GM21528 (cell line): Measurements from ENCODE around the gene RLBP1.

Experiments
- ATAC-seq: cut with Tn5 transposase; IDR thresholded peaks from one replicate; pipeline ENCODE4 v1.9.1; 2021; ENCODE audit warnings: mild to moderate bottlenecking, moderate library complexity; ENCODE audit not compliant: unreplicated experiment, low FRiP score

The RLBP1 gene

DNA sequence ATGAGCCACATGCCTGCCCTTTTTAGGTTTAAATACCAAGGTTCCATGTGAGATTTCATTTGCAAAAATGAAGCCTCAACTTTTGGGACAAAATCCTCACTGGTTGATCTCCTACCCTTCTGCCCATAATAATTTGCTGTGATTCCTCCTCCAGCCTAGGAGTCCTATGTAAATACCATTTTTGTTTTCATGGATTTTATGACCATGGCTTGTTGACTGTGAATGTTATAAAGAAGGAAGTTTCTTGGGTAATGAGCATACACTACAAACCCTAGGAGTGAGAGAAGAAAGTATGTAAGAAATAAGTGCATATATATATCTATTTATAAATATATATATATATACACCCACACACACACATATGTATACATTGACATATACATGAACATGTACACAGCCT lies 13.1 kb downstream of the RLBP1 start:
- no peak for ATAC-seq

GRCh38 chr15:89206908-89207331 lies 14.5 kb downstream of the RLBP1 start:
- ATAC-seq: peak; percentile 76

DNA sequence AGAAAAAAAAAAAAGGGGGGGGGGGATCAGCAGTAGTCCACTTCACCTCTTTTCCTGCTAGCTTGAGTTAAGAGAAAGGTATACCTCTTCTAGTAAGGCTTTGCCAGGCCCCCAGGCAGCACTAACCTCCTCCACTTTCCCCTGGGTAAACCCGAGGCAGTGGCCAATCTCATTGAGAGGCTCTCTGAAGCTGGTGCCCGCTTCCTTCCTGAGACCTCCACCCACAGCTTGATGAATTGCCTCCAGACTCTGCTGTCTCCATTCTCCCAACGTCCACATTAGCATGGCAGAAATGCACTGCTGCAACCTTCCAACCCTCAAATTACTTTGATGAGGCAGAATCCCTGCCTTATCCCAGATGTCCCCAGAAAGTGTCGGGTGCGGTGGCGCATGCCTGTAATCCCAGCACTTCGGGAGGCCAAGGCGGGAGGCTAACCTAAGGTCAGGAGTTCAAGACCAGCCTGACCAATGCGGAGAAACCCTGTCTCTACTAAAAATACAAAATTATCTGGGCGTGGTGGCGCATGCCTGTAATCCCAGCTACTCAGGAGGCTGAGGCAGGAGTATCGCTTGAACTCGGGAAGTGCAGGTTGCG lies 15.3 kb downstream of the RLBP1 start:
- no peak for ATAC-seq

DNA sequence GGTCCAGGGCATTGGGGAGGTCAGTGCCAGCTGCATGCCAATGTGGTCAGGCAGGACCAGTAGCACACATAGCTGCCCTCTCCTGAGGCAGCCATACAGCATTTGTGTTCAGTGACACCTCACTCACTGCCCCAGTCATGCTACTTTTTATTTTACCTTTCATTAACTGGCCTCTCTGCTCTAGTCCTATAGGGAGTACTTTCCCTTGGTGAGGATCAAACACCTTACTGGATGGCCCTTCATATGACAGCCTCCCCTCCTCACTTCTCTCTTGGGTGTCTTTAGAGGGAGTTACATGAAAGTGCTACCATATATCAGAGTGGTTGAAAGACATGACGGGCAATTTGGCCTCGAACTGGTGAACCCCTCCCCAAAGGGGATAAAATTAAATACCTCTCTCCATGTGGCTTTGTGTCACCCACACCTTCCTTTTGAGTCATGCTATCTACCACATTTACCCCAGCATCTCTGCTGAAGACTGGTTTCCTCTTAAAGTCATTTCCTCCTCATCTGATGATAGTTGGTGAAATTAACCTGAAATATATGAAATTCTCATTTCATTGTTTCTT lies 17.6 kb downstream of the RLBP1 start:
- ATAC-seq: no peak

- no peak for ATAC-seq
These were observed 19.8 kb downstream of the RLBP1 start for GRCh38 chr15:89201465-89202005.

DNA sequence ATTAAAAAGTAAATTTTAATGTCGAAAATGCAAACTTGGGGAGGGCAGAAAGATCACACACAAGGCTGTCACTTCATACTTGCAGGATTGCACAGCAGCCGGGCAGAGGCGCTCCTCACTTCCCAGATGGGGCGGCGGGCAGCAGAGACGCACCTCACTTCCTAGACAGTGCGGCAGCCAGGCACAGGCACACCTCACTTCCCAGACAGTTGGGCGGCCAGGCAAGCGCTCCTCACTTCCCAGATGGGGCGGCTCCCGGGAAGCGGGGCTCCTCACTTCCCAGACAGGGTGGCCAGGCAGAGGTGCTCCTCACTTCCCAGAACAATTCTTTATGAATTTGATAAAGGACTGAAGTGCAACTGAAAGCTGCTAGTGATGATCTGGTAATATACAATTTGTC lies 21.2 kb downstream of the RLBP1 start:
- ATAC-seq: no peak

GRCh38 chr15:89199746-89200145 lies 21.6 kb downstream of the RLBP1 start:
- no peak for ATAC-seq

DNA sequence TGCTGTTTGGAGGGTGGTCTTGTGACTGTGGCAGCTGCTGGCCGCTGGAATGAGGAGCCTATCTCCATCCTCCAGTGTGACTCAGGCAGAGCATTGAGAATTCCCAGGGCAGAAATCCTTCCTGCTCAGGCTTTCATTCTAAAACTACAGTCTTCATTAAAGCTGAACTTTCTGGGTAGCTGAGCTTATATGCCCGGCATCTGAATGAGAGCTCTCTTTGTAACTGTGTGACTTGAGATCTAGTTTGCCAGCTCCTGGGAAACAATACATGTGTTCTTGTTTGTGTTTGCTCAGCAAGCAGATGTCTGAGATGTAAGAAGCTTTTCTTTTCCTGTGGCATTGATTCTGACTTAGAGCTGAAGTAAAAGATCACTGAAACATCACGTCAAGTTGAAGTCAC lies 22.4 kb downstream of the RLBP1 start:
- ATAC-seq: no peak

DNA sequence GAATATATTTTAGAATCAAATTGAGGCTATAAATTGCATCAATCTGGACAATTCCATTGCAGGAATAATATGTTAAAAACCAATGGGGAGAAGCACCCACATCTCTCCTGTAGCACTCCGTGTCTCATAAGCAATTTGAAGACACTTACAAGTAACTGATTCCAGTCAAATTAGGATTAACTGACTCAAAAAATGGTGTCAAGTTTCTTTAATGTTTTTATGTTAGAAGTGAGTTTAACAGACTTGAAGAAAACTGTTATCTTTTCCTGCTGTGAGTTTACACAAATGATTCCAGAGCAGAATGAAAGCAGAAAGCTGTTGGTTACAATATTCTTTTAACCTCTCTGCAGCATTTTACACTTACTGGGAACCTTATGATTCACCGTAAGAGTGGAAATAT lies 23.2 kb downstream of the RLBP1 start:
- ATAC-seq: no peak

DNA sequence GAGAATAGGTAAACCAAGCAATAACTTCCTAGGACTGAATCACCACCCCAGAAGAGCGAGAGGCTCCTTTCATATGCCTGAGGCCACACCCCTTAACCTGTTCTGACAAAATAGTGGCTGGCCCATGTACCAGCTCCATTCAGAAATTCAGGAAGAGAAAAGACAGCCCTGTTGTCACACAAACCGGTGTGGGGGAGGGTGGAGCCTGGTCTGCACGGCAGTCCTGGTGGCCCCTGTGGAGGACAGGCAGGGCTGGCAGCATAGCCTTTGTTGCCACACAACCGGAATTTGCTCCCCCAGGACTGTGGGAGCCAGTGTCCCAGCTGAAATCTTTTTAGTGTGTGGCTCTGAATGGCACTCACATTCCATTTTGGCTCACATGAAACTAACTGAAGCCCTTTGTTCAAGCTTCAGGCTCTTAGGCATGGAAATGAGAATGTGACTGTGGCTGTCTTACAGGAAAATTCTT lies 23.8 kb downstream of the RLBP1 start:
- no peak for ATAC-seq

DNA sequence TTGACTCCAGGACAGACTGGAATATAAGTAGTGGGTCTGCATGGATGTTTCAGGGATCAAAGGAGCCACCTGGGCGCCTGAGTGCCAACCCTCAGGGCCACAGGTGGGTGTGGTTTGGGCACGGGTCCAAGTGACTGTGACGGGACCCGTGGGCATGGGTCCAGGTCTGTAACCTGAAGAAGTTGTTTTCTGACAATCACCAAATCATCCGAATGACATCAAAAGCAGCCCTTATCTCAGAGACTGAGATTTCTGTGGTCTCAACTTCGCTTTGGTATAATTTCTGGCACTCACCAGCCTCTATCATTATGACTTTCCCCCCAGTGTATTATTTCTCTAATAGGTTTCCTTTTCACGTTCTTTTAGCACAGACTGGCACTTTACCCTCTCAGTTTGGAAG lies 24.4 kb downstream of the RLBP1 start:
- no peak for ATAC-seq

GRCh38 chr15:89196241-89196640 lies 25.1 kb downstream of the RLBP1 start:
- no peak for ATAC-seq

GRCh38 chr15:89195836-89196235 lies 25.5 kb downstream of the RLBP1 start:
- ATAC-seq: no peak

DNA sequence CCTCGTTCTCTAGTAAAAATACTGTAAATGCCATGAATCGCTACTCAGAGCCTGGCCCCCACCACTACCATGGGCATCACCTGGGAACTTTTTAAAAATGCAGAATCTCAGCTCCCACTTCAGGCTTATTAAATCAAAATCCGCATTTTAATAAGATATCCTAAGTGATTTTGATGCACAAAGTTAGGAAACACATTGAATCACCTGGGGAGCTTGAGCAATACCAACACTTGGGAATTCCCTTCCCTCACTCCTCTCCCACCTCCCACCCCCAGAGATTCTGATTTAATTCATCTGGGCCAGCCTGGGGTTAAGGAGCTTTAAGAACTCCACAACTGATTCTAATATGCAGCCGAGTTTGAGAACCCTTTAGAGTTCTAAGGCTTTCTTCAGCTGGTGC lies 26.8 kb downstream of the RLBP1 start:
- no peak for ATAC-seq

- ATAC-seq: no peak
These were observed 28.6 kb downstream of the RLBP1 start for GRCh38 chr15:89192766-89193165.

GRCh38 chr15:89192136-89192535 lies 29.2 kb downstream of the RLBP1 start:
- no peak for ATAC-seq

DNA sequence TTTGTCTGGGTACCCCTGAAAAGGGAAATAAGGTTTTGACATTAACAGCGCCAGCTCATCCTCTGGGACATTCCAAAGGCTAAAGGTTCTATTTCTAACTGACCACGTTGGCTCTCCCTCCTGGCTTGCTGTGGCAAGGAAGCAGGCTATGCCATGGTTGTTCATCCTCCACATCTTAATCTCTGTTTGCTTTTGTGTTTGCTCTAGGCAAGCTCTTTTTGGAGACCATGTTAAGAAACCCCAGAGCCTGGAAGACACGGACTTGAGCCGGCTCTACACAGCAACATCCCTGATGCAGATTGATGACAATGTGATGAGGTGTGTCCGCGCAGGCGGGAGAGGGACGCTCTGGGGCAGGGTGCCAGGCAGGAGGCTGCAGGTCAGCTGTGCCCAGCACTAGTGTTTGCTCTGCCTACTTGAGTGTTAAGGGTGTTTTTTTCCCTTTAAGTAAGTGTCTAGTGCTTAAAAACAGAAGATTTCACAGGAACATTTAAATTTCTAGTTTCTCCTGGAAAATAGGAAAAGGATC lies 33.3 kb downstream of the RLBP1 start:
- ATAC-seq: no peak

DNA sequence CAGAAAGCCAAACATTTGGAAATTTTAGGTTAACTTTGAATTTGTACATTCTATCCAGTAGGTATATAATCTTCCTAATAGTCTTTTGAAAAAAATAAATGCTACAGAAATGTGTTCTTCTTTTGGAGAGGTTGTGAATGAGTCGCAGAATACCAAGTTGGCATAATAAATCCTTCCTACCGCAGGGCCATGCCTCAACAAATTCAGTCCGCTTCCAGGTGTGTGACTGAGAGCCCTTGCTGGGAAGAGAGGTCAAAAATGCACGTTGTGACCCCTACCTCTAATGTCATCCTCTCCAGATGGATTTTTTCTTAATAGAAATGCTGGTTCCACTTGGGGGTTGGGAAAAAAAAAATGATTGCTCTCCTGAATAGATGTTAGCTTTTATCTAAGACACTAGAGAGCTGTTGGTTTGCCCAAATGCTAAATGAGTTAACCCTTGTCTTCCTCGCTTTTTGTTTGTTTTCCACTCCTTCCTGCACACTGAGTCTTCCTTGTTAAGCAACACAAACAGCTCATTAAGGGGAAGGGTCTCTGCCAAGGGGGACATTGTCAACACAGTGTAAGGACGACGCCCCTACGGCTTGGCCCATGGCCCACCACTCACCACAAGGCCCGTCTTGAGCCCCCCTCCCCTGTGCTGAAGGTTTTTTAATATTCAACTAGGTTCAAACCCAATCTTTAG lies 33.9 kb downstream of the RLBP1 start:
- ATAC-seq: no peak

DNA sequence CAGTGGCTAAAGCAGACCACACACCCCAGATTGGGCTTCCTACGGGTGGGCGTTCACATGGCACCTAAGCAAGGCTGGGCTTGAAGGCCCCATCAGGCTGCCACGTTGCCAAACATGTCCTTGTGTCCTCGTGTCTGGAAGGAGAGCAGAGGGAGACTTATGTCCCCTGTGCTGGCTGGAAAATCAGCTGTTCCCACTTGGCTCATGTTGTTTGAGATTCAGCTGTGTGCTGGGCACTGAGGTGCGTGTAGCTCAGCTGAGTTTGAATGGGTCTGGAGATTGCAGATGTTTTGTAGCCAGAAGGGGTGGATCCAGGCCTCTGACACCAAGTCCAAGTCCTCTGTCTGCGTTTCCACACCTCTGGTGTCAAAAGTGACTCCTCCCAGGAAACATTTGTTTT lies 34.6 kb downstream of the RLBP1 start:
- ATAC-seq: no peak

- no peak for ATAC-seq
These were observed 36.4 kb downstream of the RLBP1 start for GRCh38 chr15:89184886-89185526.

DNA sequence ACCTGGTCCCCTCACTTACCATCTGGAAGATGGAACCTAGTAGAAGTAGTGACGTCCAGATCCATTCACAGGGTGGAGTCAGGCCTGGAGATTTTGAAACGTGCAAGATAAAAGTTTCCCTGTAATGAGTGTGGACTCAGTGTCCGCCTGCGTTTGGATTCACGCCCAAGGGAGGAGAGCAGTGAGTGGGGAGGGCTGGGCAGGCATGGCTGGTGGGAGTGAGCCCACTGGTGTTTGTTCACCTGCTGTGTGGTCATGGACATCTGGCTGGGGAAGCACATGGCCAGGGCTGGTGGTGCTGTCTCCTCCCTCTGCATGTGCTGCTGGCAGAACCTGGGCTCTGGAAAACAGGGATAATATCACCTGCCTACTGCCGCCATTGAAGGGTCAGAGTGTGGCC lies 37.0 kb downstream of the RLBP1 start:
- ATAC-seq: no peak
